Trophoblast cell (in vitro differentiated cells and primary cell): ENCODE results near the gene BLTP3B.

ENCODE experiments used
- DNase-seq, 2 donors: peaks; one replicate each; pipeline ENCODE4 v3.0.0-alpha.2; 2016
- H2AFZ ChIP-seq: 2 replicates; pipeline ENCODE4 v1.6.1; 2013; ENCODE audit warnings: low read length, moderate library complexity, mild to moderate bottlenecking; ENCODE audit not compliant: insufficient read depth, poor library complexity
- H2AK5ac ChIP-seq: 2 replicates; pipeline ENCODE4 v1.6.1; 2013; ENCODE audit warnings: mild to moderate bottlenecking, low read length
- H2BK120ac ChIP-seq: 2 replicates; pipeline ENCODE4 v1.6.1; 2013; ENCODE audit warnings: low read length, mild to moderate bottlenecking, moderate library complexity; ENCODE audit not compliant: insufficient read depth, poor library complexity
- H2BK12ac ChIP-seq: 2 replicates; pipeline ENCODE4 v1.6.1; 2013; ENCODE audit warnings: mild to moderate bottlenecking, low read length, moderate library complexity
- H2BK5ac ChIP-seq: 2 replicates; pipeline ENCODE4 v1.6.1; 2013; ENCODE audit warnings: low read length, low read depth, moderate library complexity, mild to moderate bottlenecking; ENCODE audit not compliant: poor library complexity
- H3K14ac ChIP-seq: 2 replicates; pipeline ENCODE4 v1.6.1; 2013; ENCODE audit warnings: mild to moderate bottlenecking, low read length
- H3K18ac ChIP-seq: 2 replicates; pipeline ENCODE4 v1.6.1; 2013; ENCODE audit warnings: mild to moderate bottlenecking, low read length
- H3K23ac ChIP-seq: 2 replicates; pipeline ENCODE4 v1.6.1; 2013; ENCODE audit warnings: low read length
- H3K27ac ChIP-seq: 2 replicates; pipeline ENCODE4 v1.5.1; 2013; ENCODE audit warnings: low read depth, mild to moderate bottlenecking, inconsistent platforms, low read length, moderate library complexity
- H3K27me3 ChIP-seq: 2 replicates; pipeline ENCODE4 v1.6.1; 2013; ENCODE audit warnings: inconsistent platforms, mild to moderate bottlenecking, low read length, moderate library complexity; ENCODE audit not compliant: insufficient read depth
- H3K36me3 ChIP-seq, 2 experiments: 1 replicate in 1 of 2; 2 replicates in 1 of 2; pipeline ENCODE4 v1.6.1; 2013; ENCODE audit warnings: low read length in 2 of 2, mild to moderate bottlenecking in 2 of 2, moderate library complexity in 1 of 2; ENCODE audit not compliant: insufficient read depth in 2 of 2, control insufficient read depth in 1 of 2
- H3K4ac ChIP-seq: 2 replicates; pipeline ENCODE4 v1.6.1; 2013; ENCODE audit warnings: low read depth, mild to moderate bottlenecking, low read length, moderate library complexity
- H3K4me1 ChIP-seq, 2 experiments: 1 replicate in 1 of 2; 2 replicates in 1 of 2; pipeline ENCODE4 v1.6.1; 2013; ENCODE audit warnings: low read length in 2 of 2, mild to moderate bottlenecking in 2 of 2, moderate library complexity in 1 of 2; ENCODE audit not compliant: insufficient read depth in 2 of 2, control insufficient read depth in 1 of 2
- H3K4me2 ChIP-seq: 2 replicates; pipeline ENCODE4 v1.6.1; 2013; ENCODE audit warnings: inconsistent platforms, mild to moderate bottlenecking, low read length, moderate library complexity
- H3K4me3 ChIP-seq: 2 replicates; pipeline ENCODE4 v1.5.1; 2013; ENCODE audit warnings: mild to moderate bottlenecking, low read depth, low read length, inconsistent platforms
- H3K79me1 ChIP-seq: one replicate; pipeline ENCODE4 v1.6.1; 2013; ENCODE audit warnings: low read length
- H3K79me2 ChIP-seq: 2 replicates; pipeline ENCODE4 v1.6.1; 2013; ENCODE audit warnings: low read length, mild to moderate bottlenecking; ENCODE audit not compliant: control insufficient read depth, insufficient read depth, poor library complexity
- H3K9ac ChIP-seq: 2 replicates; pipeline ENCODE4 v1.6.1; 2013; ENCODE audit warnings: mild to moderate bottlenecking, low read length
- H3K9me3 ChIP-seq: 2 replicates; pipeline ENCODE4 v1.6.1; 2013; ENCODE audit warnings: low read depth, mild to moderate bottlenecking, control low read depth, inconsistent platforms, low read length; ENCODE audit not compliant: insufficient read depth
- H4K12ac ChIP-seq: 2 replicates; pipeline ENCODE4 v1.6.1; 2013; ENCODE audit warnings: low read depth, mild to moderate bottlenecking, low read length, moderate library complexity
- H4K8ac ChIP-seq: 2 replicates; pipeline ENCODE4 v1.6.1; 2013; ENCODE audit warnings: low read depth, mild to moderate bottlenecking, low read length, moderate library complexity
- H4K91ac ChIP-seq: one replicate; pipeline ENCODE4 v1.6.1; 2013; ENCODE audit warnings: low read depth, mild to moderate bottlenecking, low read length, moderate library complexity
- WGBS: extraction: QIAGEN DNeasy Blood & Tissue Kit; methylation state at CpG from one replicate; pipeline ENCODE4 v1.1.7; 2013; ENCODE audit warnings: missing lambda C conversion rate; ENCODE audit not compliant: insufficient read length, insufficient coverage; ENCODE audit errors: extremely low coverage; 5-methylcytosine and 5-hydroxymethylcytosine counted together

The BLTP3B gene

GRCh38 chr12:100114574-100114973 lies 28.1 kb downstream of the BLTP3B start:
- no peak for DNase-seq
- H4K91ac ChIP-seq: no peak overlapping the region

DNA sequence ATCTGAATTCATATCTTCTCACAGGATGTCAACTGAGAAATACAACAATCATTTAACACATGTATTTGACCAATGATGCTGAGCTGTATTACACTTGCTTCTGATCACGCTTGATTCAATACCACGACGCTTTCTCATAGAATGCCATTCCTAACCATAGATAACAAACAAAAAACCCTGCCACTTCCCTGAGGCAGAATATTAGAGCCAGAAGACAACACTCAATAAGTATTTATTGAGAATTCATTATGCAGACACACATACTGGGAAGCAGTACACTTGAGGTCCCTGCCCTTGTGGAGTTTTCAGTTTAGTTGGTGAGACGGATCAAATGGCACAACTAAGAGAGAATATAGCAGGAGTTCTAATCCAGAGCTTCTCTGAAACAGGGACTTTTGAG lies 32.4 kb downstream of the BLTP3B start:
- Histone ChIP-seq H2BK5ac (no peak overlapping the region), H3K18ac (no peak overlapping the region), H3K36me3 (no peaks in the 10 kb centered on the region), H3K27ac (no peak overlapping the region), H3K4me1 (no peaks in the 10 kb centered on the region), H3K27me3 (no peaks in the 10 kb centered on the region), H3K79me1 (no peaks in the 10 kb centered on the region), H2AFZ (no peak overlapping the region), H4K91ac (no peak overlapping the region), H4K12ac (no peak overlapping the region), H3K9ac (no peak overlapping the region), H3K4me2 (no peak overlapping the region), H2BK12ac (no peak overlapping the region), H2BK120ac (no peak overlapping the region), H3K14ac (no peak overlapping the region), H3K9me3 (no peaks in the 10 kb centered on the region), H3K23ac (no peak overlapping the region), H3K79me2 (no peaks in the 10 kb centered on the region), H3K4me3 (no peak overlapping the region), H3K4ac (no peak overlapping the region), H2AK5ac (no peak overlapping the region), H4K8ac (no peak overlapping the region)
- peak; percentile 77 to 87 for DNase-seq
- WGBS: no CpG with 5 or more reads among the region's 4 CpGs

More at GRCh38 chr12:100114574-100114973, 28.1 kb downstream of the BLTP3B start:
- H3K4ac ChIP-seq: no peak overlapping the region
- H3K23ac ChIP-seq: no peak overlapping the region
- H3K4me2 ChIP-seq: no peak overlapping the region
- H3K27ac ChIP-seq: no peak overlapping the region
- H2BK120ac ChIP-seq: no peak overlapping the region
- H3K4me1 ChIP-seq: no peaks in the 10 kb centered on the region
- no peak overlapping the region for H2BK5ac ChIP-seq
- H2BK12ac ChIP-seq: no peak overlapping the region
- no peak overlapping the region for H4K12ac ChIP-seq
- H2AFZ ChIP-seq: no peak overlapping the region
- H2AK5ac ChIP-seq: no peak overlapping the region
- no peak overlapping the region for H3K18ac ChIP-seq
- no peaks in the 10 kb centered on the region for H3K9me3 ChIP-seq
- H3K9ac ChIP-seq: no peak overlapping the region
- H3K14ac ChIP-seq: no peak overlapping the region
- H3K36me3 ChIP-seq: no peaks in the 10 kb centered on the region
- no peak overlapping the region for H4K8ac ChIP-seq
- H3K27me3 ChIP-seq: no peaks in the 10 kb centered on the region
- no peak overlapping the region for H3K4me3 ChIP-seq
- H3K79me2 ChIP-seq: no peaks in the 10 kb centered on the region
- no peaks in the 10 kb centered on the region for H3K79me1 ChIP-seq

GRCh38 chr12:100106861-100107260 lies 35.8 kb downstream of the BLTP3B start:
- H3K9me3 ChIP-seq: no peaks in the 10 kb centered on the region
- no peak overlapping the region for H3K4me2 ChIP-seq
- H3K9ac ChIP-seq: no peak overlapping the region
- H2AK5ac ChIP-seq: no peak overlapping the region
- peak; percentile 83 to 84 for DNase-seq
- H3K79me1 ChIP-seq: no peaks in the 10 kb centered on the region
- no peak overlapping the region for H3K23ac ChIP-seq
- H4K8ac ChIP-seq: no peak overlapping the region
- no peak overlapping the region for H3K18ac ChIP-seq
- no peaks in the 10 kb centered on the region for H3K4me1 ChIP-seq
- no peak overlapping the region for H4K91ac ChIP-seq
- no peaks in the 10 kb centered on the region for H3K79me2 ChIP-seq
- no peak overlapping the region for H2BK5ac ChIP-seq
- no peak overlapping the region for H3K4me3 ChIP-seq
- H4K12ac ChIP-seq: no peak overlapping the region
- H2BK120ac ChIP-seq: no peak overlapping the region
- no peak overlapping the region for H3K27ac ChIP-seq
- H3K36me3 ChIP-seq: peaks cover 0 to 3% of the 10 kb centered on the region in 2 experiments
- H3K27me3 ChIP-seq: no peaks in the 10 kb centered on the region
- no peak overlapping the region for H2AFZ ChIP-seq
- WGBS: no CpG with 5 or more reads among the region's 6 CpGs
- no peak overlapping the region for H2BK12ac ChIP-seq
- H3K4ac ChIP-seq: no peak overlapping the region
- no peak overlapping the region for H3K14ac ChIP-seq

- Histone ChIP-seq H2BK5ac (no peak overlapping the region), H4K91ac (no peak overlapping the region), H2AFZ (no peak overlapping the region), H2BK120ac (no peak overlapping the region), H3K27ac (no peak overlapping the region), H3K14ac (no peak overlapping the region), H3K79me1 (no peaks in the 10 kb centered on the region), H3K36me3 (peaks cover 0 to 3% of the 10 kb centered on the region in 2 experiments), H4K8ac (no peak overlapping the region), H4K12ac (no peak overlapping the region), H3K27me3 (no peaks in the 10 kb centered on the region), H2AK5ac (no peak overlapping the region), H3K9ac (no peak overlapping the region), H3K18ac (no peak overlapping the region), H3K4me2 (no peak overlapping the region), H3K4me3 (no peak overlapping the region), H3K4me1 (no peaks in the 10 kb centered on the region), H3K79me2 (no peaks in the 10 kb centered on the region), H3K23ac (no peak overlapping the region), H3K9me3 (no peaks in the 10 kb centered on the region), H2BK12ac (no peak overlapping the region), H3K4ac (no peak overlapping the region)
- WGBS: no CpG with 5 or more reads among the region's 4 CpGs
- no peak for DNase-seq
These were observed 37.0 kb downstream of the BLTP3B start for GRCh38 chr12:100105661-100106060.
